NCI-H446 (cell line): ENCODE data around the gene NEDD4L.

Source experiments
- DNase-seq, 2 experiments: peaks; one replicate each; lab custom pipeline; 2025; lab: John Stamatoyannopoulos, UW

Gene NEDD4L

DNA sequence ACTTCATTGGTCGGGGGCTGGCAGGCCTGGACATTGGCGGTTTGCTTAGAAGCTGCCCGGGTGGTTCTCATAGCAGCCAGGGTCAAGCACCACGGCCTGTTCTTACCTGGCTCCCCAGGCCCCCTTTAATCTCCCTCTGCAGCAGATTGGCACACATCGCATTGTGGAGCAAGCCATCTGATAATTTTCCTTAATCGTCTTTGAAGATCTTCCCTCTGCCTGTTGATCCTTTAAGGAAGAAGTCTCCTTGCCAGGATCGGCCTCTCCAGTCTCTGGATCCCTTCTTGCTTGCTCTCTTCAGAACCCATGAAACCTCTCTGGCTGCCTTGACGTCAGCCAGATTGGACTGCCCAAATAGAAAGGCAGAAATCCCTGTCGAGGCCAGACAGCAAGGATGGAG is 75.8 kb downstream of the NEDD4L start:
- DNase-seq, result no peak

DNA sequence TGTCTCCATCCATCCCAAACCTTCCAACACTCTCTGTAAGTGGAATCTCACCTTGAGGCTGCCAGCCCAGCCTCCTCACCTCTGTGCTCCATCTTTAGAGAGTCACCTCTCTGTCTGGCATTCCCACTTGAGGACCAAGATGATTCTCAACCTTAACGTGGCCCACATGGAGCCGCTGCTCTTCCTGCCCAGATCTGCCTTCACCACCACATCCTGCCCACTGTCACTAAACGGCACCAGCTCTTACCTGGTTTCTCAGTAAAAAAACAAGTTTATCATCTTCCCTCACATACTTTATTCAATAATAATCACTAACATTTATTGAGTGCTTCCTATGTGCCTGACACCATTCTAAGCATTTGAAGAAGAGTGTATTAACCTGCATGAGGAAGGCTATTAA is 80.4 kb downstream of the NEDD4L start:
- no peak for DNase-seq

DNA sequence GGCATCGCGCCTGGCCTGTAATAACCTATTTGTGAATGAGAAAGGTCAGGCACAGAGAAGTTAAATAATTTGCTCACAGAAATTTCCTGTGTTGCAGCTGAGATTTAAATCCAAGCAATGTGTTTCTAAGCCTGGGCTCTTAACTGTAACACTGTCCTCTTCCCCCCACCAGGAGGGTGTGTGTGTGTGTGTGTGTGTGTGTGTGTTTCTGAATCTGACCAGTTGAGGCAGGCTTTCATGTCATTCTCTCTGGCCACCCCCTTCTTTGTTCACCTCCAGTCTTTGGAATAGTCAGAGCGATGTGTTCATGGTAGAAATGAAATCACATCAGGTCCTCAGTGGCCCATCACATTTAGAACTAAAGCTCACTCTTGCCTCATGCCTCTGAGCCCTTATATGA is 81.2 kb downstream of the NEDD4L start:
- no peak for DNase-seq

DNA sequence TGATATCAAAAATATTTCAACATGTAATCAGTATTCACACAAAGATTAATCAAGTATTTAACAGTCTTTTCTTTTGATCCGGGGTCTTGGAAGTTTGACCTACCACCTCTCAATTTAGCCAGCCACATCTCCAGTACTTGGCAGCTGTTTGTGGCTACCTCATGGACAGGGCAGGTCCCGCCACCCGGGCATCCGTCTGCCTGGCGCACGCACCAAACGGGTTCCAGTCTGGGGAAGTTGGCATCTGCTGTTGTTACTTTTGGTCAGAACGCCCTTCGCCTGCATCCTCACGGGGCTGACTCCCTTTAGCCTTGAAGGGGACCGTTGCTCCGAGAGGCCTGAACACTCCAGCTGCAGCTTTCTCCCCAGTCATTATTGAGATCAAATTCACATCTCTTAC is 81.7 kb downstream of the NEDD4L start:
- no peak for DNase-seq

DNA sequence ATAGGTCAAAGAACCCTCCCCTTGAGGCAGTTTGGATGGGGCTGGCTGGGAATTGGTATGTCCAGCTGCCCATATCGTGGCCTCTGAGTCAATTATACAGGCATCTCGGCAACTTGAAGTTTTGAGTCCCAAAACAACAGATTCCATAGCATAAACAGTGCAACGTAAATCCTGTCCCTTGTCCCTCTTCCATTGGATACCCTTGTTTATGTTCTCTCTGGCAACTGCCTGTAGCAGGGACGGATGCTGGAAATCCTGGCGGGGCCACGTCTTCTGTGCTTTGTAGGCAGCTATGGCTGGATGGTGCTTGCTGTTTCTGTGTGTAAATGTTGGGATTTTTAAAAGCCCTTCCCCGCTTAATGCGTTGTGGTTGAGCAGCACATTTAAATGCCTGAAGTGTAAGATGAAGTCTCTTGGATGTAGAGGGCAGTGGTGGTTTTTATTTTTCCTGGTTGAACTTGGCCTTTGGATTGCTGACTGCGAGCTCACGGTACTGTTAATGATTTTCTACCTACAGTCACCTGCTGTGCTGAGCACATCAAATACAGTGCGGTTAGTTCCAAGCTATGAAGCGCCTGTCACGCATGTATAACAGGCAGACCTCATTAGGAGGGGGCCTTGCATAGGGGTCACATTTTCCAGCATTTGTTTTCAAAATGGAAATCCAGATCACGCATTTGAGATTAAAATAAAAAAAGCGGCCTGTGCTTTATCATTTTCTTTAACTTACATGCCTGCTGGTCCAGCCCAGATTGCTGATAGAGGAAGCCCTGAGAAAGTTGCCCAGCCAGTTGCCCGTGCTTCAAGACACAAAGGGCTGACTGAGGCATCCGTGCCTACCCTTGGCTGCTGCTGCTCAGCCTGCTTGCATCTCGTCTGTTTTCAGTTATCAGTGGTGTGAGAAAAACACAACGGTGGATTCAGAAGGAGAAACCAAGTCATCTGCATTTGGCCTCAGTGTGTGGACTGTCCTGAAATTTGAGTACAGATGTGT is 84.7 kb downstream of the NEDD4L start:
- DNase-seq, result no peak

DNA sequence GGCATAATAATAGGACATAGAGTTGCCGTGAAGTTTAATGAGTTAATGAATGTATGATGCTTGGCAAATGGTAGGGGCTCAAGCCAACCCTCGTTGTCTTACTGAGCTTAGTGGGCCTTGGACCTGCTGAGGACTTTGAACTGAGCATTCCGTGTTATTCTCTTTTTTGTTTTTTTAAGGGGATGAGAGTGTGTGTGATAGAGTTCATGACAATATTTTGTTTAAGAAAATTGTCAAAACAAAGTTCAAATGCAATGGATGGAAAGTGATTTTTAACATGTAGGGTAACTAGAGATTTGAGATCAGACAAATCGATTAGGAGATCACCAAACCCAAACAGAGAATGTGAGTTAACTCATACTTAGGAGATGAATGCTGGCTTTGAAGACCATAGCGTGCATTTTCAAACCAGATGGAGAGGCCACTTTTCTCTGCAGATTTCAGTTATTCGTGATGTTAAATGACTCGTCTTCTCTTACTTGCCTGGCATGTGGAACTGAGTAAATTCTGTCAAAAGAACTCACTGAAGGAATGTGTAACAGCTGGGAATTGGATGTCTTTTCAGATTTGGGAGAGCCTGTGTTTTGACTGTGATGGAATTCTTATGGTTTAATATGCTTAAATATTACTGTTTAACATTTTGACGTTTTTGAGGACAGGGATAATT is 88.7 kb downstream of the NEDD4L start:
- DNase-seq, result no peak

DNA sequence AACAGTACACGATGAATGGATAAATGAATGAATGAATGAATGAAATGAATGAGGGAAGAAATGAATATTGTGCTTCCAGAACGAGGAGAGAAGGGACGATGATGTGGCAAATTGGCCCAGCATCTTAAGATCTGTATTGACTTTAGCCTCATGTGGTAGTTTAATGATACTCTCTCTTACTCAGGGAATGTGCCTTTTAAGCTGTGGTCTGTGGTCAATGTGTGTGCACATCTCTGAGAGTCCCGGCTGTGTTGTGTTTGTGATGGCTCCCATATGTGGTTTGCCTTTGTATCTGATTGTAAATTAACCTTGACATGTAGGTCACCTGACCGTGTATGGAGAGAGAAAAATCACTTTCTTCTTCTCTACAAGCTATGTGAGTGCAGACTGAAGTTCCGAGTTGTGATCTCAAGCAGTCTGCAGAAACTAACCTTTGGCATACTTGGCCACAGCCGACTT is 91.2 kb downstream of the NEDD4L start:
- DNase-seq, result no peak

DNA sequence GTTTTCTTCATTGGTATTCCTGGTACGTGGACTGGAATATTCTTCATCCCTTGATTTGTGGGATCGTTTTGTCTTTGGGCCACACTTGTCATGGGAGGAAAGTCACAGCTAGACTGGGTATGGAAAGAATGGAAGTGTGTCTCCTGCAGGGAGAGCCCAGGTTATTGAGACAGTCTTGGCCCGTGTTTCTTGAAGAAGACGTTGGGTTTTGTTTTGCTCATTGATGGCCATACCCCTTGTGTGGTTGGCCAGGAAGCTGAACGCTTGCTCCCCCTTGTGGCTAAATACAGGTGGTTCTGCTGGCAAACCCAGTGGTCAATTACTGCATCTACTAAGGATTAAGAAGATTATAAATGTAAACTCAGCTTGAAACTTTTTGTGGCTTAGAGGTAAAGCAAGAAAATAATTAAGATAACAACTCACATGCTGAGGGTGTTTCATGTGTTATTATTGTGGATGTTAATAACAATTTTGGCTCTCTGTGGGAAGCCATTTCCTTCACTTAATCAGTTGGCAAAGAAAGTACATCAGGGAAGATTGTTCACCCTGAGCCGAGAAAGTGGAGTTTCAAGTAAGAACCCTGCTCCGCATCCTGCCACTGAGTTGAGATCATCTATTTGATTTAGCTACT is 91.8 kb downstream of the NEDD4L start:
- peak; percentile 11 to 64 for DNase-seq

DNA sequence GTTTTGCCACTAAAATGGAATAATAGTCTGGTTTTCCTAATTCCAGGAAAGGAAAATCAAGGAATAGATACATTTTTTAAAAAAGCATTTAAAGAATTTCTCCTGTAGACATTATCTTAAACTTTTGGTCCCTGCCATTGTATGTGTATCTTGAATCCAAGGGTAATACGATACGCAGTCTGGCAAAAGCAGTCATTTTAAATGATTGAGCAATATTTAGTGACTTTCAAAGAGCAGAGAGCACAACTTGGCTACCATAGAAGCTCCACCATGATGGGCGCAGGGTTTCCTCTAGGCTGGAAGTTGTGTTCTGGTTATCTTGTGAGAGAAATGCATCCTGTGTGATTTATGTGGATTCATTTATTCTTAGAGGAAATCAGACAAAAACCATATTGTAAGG is 92.9 kb downstream of the NEDD4L start:
- no peak for DNase-seq

DNA sequence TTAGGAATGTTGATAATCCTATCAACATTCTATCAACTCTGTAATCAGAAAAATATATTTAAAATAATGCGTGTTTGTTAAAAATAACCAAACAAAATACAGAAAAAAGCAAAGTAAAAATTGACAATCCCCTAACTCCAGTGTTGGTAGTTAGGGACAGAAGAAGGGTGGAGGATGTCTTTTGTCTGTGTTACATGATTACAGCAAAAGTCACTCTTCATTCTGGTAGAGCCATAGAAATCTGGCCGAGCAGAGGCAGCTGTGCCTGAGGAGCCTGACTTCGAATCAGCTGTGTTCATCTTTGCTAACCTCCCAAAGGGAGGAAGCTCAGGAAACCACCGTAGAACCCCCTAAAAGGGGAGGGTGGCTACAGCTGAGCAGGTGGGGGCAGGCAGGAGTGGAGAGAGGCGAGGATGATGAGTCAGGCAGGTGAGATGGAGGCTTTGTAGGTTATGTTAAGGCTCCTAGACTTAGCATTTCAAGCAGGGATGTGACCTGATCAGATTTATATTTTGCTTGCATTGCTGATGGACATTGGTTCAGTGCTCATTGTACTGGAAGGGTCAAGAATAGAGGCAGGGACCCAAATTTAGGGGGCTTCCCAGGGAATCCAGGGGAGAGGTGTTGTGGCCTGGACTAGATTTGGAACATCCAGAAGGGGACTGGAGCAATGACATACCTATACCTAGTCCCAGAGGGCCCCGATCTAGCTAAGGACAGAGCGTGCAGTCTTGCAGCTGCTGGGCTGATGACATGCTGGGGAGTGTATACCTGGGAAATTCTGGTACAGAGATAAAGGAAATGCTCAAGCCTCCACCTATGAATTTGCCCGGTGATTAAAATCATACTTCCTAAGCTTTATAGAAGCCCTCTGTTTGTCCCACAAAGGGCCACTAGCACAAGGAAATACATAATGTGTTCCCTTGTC is 95.7 kb downstream of the NEDD4L start:
- DNase-seq, result no peak

DNA sequence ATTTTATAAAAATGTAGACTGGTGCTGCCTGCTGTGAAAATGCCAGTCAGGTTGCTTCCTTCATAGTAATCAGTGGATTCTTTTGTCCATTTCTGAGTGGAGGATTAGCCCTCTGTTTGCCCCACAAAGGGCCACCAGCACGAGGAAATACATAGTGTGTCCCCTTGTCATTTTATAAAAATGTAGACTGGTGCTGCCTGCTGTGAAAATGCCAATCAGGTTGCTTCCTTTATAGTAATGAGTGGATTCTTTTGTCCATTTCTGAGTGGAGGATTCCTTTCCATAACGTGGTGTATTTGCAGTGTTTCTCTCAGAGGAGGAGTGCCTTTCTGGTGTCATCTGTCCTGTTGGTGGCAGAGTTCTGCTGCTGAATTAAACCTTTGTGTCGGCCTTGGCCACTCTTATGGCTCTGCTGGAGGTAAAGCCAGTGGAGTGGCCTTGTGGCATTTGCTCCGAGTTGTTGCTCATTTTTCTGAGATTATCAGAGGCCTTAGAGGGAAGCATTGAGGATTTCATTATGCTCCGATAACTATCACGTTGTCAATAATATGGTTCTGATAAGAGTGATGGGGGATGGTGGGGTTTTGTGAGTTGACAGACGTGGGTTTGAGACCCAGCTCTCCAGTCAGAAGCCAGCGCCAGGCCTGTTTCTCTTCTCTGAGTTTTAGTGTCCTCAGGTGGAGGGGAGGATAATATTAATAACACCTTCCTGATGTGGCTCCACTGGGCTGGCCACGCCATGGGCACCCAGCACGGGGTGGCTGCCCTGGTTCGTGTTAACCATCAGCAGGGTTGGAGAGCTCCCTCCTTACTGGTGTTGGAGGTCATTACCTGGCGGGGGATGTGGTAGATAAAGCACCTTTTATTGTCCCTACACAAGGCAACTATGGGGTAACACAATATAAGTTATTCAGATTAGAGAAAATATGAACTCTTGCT is 96.6 kb downstream of the NEDD4L start:
- no peak for DNase-seq

DNA sequence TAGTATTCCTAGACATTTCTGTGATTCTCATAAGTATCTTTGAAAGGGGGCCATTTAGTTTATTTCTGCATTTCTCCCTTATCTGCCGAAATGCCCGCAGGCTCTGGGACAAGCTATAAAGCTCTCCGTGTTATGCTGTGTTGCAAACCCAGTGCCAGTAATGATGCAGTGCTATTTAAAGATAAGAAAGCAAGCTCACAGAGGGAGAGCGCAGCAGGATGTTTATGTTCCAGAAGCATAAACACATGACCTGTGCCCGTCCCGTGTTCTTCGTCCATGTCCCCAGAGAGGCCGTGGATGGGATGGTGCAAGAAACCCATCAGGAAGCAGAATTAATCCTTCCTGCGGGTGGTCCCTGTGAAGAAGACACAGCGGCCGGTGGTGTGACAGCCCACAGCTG is 99.4 kb downstream of the NEDD4L start:
- no peak for DNase-seq

DNA sequence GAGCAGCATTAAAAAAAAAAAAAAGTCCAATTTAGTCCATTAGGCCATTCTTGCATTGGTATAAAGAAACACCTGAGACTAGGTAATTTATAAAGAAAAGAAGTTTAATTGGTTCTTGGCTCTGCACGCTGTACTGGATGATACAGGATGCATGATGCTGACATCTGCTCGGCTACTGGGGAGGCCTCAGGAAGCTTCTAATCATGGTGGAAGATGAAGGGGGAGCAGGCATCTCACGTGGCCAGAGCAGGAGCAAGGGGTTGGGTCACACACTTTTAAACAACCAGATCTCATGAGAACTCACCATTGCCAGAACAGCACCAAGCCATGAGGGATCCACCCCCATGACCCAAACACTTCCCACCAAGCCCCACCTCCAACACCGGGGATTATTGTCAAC is 100.1 kb downstream of the NEDD4L start:
- DNase-seq, result no peak

DNA sequence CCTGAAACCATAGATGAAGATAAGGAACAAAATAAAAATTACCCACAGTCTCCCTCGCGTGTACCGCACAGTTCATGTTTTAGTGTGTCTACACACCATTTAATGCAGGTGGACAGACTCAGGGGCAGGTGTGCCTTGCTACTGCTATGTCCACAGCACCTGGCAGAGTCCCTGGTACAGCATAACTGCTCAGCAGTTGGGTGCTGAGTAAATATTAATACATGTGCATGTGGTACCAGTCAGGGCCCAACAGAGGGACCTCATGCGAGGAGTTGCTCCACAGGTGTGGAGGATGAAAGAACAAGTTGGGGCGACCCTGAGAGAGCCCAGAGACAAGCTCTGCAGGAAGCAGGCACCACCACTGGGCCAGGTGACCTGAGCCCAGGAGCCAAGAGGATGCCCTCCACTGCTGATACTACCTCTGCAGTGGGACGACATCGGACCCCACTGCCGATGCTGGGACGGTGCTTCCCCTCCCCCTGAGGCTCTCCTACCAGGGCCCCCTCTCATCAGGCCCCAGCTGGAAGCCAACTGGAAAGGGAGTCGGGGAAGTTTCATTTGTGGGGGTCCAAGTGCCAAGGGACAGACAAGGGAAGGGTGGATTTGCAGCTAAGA is 100.8 kb downstream of the NEDD4L start:
- DNase-seq, result no peak

DNA sequence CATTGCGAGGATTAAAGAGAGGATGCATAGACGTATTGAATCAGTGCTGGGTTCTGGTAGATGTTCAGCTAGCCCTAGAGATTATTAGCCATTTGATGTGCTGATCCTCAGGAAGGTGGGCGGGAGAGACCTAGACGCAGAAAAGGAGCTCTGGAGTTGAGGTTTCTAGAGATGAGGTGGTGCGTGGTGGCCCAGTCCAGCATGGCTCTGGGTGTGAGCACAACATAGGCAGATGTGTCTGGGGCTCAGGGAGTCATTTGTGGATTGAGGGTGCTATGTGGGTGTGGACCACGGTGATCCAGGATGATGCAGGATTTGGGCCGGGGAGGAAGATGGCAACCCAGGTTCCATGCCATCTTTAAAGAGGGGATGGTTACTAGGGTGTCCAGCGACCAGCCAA is 102.1 kb downstream of the NEDD4L start:
- DNase-seq, result no peak

DNA sequence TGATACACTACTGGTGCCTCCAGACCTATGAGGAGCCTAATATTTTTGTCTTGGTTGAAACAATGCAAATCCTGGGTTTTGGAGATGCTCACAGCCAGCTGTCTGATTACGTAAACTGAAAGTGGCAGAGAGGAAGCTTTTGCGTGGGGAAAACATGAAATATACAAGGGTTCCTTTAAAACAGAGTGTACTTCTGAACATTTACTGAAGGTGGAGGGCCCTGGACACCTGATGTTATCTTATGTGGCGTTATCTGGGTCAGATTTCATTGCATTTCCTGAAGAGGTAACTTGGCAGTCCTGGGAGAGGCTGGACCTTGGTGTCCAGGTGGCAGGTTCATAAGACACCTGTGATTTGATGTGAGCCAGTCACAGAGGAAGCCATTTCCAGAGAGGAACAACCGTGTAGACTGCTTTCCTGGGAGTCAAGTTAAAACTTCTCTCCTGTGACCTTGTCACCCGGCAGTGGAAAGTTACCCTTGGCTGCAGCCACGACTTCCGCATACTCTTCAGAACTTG is 105.0 kb downstream of the NEDD4L start:
- no peak for DNase-seq

DNA sequence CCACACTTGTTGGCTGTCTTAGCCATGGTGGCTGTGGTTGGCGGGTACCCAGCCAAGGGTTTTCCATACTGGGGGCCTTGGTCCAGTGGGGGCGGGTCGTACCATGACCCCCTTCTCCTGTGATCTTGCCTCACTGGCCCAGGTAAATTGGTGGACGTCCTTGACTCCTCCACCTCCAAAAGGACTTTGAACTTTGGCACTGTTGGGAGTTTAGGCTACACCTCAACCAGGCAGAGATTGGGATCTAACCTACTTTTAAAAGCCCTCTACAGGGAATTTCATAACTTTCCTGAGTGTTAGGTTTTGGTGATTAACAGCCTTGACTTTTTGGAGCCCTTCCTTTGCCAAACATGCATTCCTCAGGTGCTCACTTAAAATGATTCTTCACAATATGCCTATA is 106.7 kb downstream of the NEDD4L start:
- no peak for DNase-seq

DNA sequence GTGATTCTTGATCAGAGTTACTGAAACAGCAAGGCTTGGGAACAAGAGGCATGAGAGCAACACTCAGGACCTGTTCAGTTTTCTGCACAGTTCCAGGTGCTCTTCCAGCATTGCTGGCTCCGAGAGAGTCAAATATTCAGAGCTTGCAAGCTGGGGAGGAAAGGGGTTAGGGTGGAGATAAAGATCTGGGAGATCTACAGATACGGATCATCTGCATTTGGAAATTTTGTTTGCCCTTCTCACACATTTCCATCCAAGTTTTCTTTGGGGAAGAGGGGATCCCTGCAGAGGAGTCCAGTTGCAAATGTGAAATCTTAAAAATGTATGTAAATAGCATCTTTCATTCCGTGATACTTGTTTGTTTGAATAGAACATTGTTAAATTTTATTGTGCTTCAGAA is 108.2 kb downstream of the NEDD4L start:
- no peak for DNase-seq

DNA sequence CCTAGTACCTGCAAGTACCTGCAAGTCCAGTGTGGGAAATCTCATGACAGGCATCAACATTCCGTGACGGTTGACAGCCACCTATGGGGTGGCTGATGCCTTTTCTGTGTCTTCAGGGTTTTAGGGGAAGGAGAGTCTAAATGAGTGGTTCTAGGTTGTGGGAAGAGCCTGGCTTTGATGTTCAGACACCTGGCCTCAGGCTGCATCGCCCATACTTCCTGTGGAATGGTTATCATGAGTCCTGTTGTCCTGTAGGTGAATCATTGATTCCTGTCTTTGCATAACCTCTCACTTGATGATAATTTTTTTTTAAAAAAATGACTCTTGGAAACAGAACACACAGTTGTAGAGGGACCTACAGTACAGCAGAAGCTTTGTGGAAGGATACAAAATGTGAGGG is 108.9 kb downstream of the NEDD4L start:
- DNase-seq, result no peak

DNA sequence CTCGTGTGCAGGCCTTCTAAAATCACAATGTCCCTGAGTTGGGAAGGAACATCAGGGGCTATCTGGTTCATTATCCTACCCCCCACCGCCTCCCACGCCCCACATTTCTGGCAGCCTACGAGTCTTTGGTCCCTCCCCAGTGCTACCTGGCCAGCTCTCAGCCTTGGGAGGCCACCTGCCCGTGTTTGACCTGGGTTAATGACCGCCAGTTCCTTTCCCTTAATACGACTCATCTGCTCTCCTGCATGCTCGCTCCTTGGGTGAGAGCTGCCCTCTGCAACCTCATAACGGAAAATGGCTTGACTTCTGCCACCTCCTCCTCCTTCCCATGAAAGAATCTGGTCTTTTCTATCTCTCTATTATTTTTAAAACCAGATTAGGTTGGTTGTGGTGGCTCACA is 112.5 kb downstream of the NEDD4L start:
- no peak for DNase-seq
